ENCODE data around the gene EIF4ENIF1. TPM values are rescaled to one million over a fixed set of nuclear protein-coding genes. Genes with fewer than 3 reads are reported as not detected.
A peak's percentile ranks its signal among the peaks of the same experiment; 100 is the strongest.

The EIF4ENIF1 gene
- total RNA-seq, 1 experiment from 2014 or later, result 36.3 TPM

DNA sequence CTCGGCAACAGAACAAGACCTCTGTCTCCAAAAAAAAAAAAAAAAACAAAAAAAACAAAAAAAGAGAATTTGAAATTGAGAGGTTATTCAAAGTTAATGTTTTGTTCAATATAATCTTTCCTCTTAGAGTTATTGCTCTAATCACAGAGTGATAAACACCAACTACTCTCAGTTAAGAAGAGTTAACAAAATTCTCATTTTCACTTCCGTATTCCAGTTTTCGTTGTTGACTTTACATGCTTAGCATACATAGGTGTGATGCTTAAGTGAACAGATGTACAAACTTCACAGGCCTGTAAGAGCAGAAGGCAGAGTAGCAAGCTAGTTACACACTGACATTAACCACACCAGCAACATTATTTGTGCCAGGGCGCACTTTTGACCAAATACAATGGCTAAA is 12.3 kb downstream of the EIF4ENIF1 start:
- H4K91ac ChIP-seq (ENCODE audit: insufficient read length, low read depth, low read length), result no peak overlapping the region
- no peak overlapping the region for H3K56ac ChIP-seq (ENCODE audit: insufficient read length, low read depth, low read length)
- H3K27ac ChIP-seq (ENCODE audit: insufficient read length, low read depth, low read length), result no peak overlapping the region
- no peak overlapping the region for H2AFZ ChIP-seq (ENCODE audit: low read length)
- no peak overlapping the region for H3K14ac ChIP-seq (ENCODE audit: insufficient read depth, low read length)
- H2BK5ac ChIP-seq (ENCODE audit: insufficient read length, low read length), result no peak overlapping the region
- H4K8ac ChIP-seq (replicated peaks; ENCODE audit: insufficient read length, low read depth, low read length), result no peak overlapping the region
- no peak for TF ChIP-seq CTCF (conservative IDR thresholded peaks at IDR 0.05)
- Mint-ChIP-seq H3K4me3 (no peak overlapping the region), H3K36me3 (ENCODE audit: insufficient read depth in 1 of 3, low read depth in 3 of 3) (peaks cover 19 to 49% (median 32%) of the 10 kb centered on the region in 3 experiments), H3K27ac (0 out of 7 replicates have a peak overlapping the region, but pooled peaks of 1 of the 3 experiments have one; percentile 54), H3K27me3 (ENCODE audit: low read depth) (no peaks in the 10 kb centered on the region; the same call in 1 of the 2 replicates), H3K4me1 (no peaks in the 10 kb centered on the region), H3K9me3 (no peaks in the 10 kb centered on the region)
- H3T11ph ChIP-seq (ENCODE audit: low read length), result no peak overlapping the region
- H3K9me3 ChIP-seq (ENCODE audit: control insufficient read depth, low read depth, low read length), result no peaks in the 10 kb centered on the region
- no peaks in the 10 kb centered on the region for H3K4me1 ChIP-seq (ENCODE audit: insufficient read depth, low read length)
- peaks cover 6% of the 10 kb centered on the region for H3K79me1 ChIP-seq (ENCODE audit: insufficient read depth, low read depth, low read length, poor library complexity, severe bottlenecking)
- no peaks in the 10 kb centered on the region for H3K79me2 ChIP-seq (ENCODE audit: insufficient read depth, low read length)
- H3K4me2 ChIP-seq (ENCODE audit: insufficient read depth, insufficient read length, low read length), result no peak overlapping the region
- WGBS (ENCODE audit: extremely low coverage, insufficient read length, low lambda C conversion rate), result no CpG with 5 or more reads among the region's 4 CpGs
- H3K9ac ChIP-seq (ENCODE audit: extremely low read depth, insufficient read length, low read length), result no peak overlapping the region
- H2BK120ac ChIP-seq (ENCODE audit: low read depth, low read length, poor library complexity, severe bottlenecking), result no peak overlapping the region
- no peak overlapping the region for H2BK15ac ChIP-seq (ENCODE audit: low read depth, low read length)
- H2AK5ac ChIP-seq (ENCODE audit: insufficient read length, low read length), result no peak overlapping the region
- H2BK20ac ChIP-seq (ENCODE audit: low read depth, low read length, poor library complexity, severe bottlenecking), result no peak overlapping the region
- no peaks in the 10 kb centered on the region for H3K23me2 ChIP-seq (ENCODE audit: insufficient read length, low read depth, low read length, poor library complexity, severe bottlenecking)
- H3K23ac ChIP-seq (ENCODE audit: insufficient read length, low read depth, low read length), result no peak overlapping the region
- H2BK12ac ChIP-seq (ENCODE audit: insufficient read length, low read depth, low read length), result no peak overlapping the region
- H4K5ac ChIP-seq (ENCODE audit: insufficient read length, low read depth, low read length), result no peak overlapping the region
- no peak for DNase-seq
- no peaks in the 10 kb centered on the region for H4K20me1 ChIP-seq (ENCODE audit: control insufficient read depth, insufficient read depth, insufficient read length)
- H3K18ac ChIP-seq (ENCODE audit: insufficient read length, low read depth, low read length), result no peak overlapping the region
- no peaks in the 10 kb centered on the region for H3K27me3 ChIP-seq (ENCODE audit: insufficient read depth, low read length)
- H3K4ac ChIP-seq (ENCODE audit: low read depth, low read length), result no peak overlapping the region

All from H9 (cell line).